ENCODE results near the gene PKN3. TPM values are rescaled to one million over a fixed set of nuclear protein-coding genes. Genes with fewer than 3 reads are reported as not detected.

The PKN3 gene
- polyA plus RNA-seq, 1 donor from 2014 or later: 0.06 TPM

GRCh38 chr9:128688501-128689292 lies 13.6 kb upstream of the PKN3 start, which contains the start of gene SET:
Gene SET, plus strand, starts transcription at chr9:128689222. Its CDS starts 361 bp downstream, at chr9:128689583.
- peaks cover 4% of the 10 kb centered on the region for H4K20me1 ChIP-seq (ENCODE audit: insufficient read depth)
- H3K9ac ChIP-seq (ENCODE audit: low read length): peak within 1 kb of the TSS; percentile 91
- peak within 1 kb of the TSS; percentile 81 for H3K4me3 ChIP-seq (ENCODE audit: low read length)
- TF ChIP-seq SMC3 (conservative IDR thresholded peaks at IDR 0.05; ENCODE audit: poor library complexity) (no peak), POLR2AphosphoS5 (IDR thresholded peaks at IDR 0.05) (peak; percentile 93), MXI1 (conservative IDR thresholded peaks at IDR 0.05; ENCODE audit: poor library complexity, severe bottlenecking) (peak; percentile 79), EP300 (conservative IDR thresholded peaks at IDR 0.05; ENCODE audit: poor library complexity, severe bottlenecking) (peak; percentile 51), RAD21 (conservative IDR thresholded peaks at IDR 0.05) (no peak), CTCF (IDR thresholded peaks at IDR 0.05; ENCODE audit: poor library complexity, severe bottlenecking) (no peak)
- H3K9me2 ChIP-seq (ENCODE audit: insufficient read depth, low read length): no peaks in the 10 kb centered on the region
- H3K79me2 ChIP-seq (replicated peaks; ENCODE audit: insufficient read depth, low read length): peaks cover 35% of the 10 kb centered on the region
- H2AFZ ChIP-seq (ENCODE audit: low read depth, low read length): peak within 1 kb of the TSS; percentile 56
- peak within 1 kb of the TSS; percentile 85 for H3K27ac ChIP-seq (ENCODE audit: low read length)
- H3K27me3 ChIP-seq (ENCODE audit: insufficient read depth, low read depth, low read length): no peaks in the 10 kb centered on the region
- no peaks in the 10 kb centered on the region for H3F3A ChIP-seq (ENCODE audit: insufficient read depth, low read length, poor library complexity, severe bottlenecking)
- peaks cover 6% of the 10 kb centered on the region for H3K36me3 ChIP-seq (ENCODE audit: insufficient read depth, low read length)
- peak within 1 kb of the TSS; percentile 60 for H3K4me2 ChIP-seq (ENCODE audit: low read length)
- H3K9me3 ChIP-seq (ENCODE audit: low read length): no peaks in the 10 kb centered on the region

GRCh38 chr9:128689293-128689774 lies 13.0 kb upstream of the PKN3 start:
- H3K9ac ChIP-seq (ENCODE audit: low read length): peak overlapping the region; percentile 89
- H3K4me3 ChIP-seq (ENCODE audit: low read length): peak overlapping the region; percentile 66
- H3K4me2 ChIP-seq (ENCODE audit: low read length): no peak overlapping the region
- peaks cover 35% of the 10 kb centered on the region for H3K79me2 ChIP-seq (replicated peaks; ENCODE audit: insufficient read depth, low read length)
- H4K20me1 ChIP-seq (ENCODE audit: insufficient read depth): peaks cover 4% of the 10 kb centered on the region
- H3K27me3 ChIP-seq (ENCODE audit: insufficient read depth, low read depth, low read length): no peaks in the 10 kb centered on the region
- H3K9me3 ChIP-seq (ENCODE audit: low read length): no peaks in the 10 kb centered on the region
- peaks cover 8% of the 10 kb centered on the region for H3K36me3 ChIP-seq (ENCODE audit: insufficient read depth, low read length)
- no peak overlapping the region for H2AFZ ChIP-seq (ENCODE audit: low read depth, low read length)
- H3F3A ChIP-seq (ENCODE audit: insufficient read depth, low read length, poor library complexity, severe bottlenecking): no peaks in the 10 kb centered on the region
- no peak for TF ChIP-seq REST (IDR thresholded peaks at IDR 0.05; ENCODE audit: borderline replicate concordance)
- TF ChIP-seq MXI1 (conservative IDR thresholded peaks at IDR 0.05; ENCODE audit: poor library complexity, severe bottlenecking): peak; percentile 31
- TF ChIP-seq CTCF (IDR thresholded peaks at IDR 0.05; ENCODE audit: poor library complexity, severe bottlenecking): no peak
- peak overlapping the region; percentile 81 for H3K27ac ChIP-seq (ENCODE audit: low read length)
- no peaks in the 10 kb centered on the region for H3K9me2 ChIP-seq (ENCODE audit: insufficient read depth, low read length)
